HepG2 (cell line): ENCODE data around the gene NEDD8. TPM values are rescaled to one million over a fixed set of nuclear protein-coding genes. Genes with fewer than 3 reads are reported as not detected.
A peak's percentile ranks its signal among the peaks of the same experiment; 100 is the strongest.

Source experiments
- AHDC1 ChIP-seq: sonication (generic); formaldehyde crosslinking; IDR thresholded peaks from 2 replicates; pipeline ENCODE4 v1.5.1; 2020; ENCODE audit warnings: mild to moderate bottlenecking, missing genetic modification reagents, borderline replicate concordance
- GATAD1 ChIP-seq: IDR thresholded peaks from 2 replicates; pipeline ENCODE4 v1.6.1; 2016; ENCODE audit warnings: missing genetic modification reagents, missing compliant biosample characterization
- RAD51 ChIP-seq: fragments of 450-650 bp; IDR thresholded peaks from 2 replicates; pipeline ENCODE4 v1.6.1; 2016; ENCODE audit warnings: borderline replicate concordance
- SALL1 ChIP-seq: sonication (generic); formaldehyde crosslinking; IDR thresholded peaks from 2 replicates; pipeline ENCODE4 v1.8.0; 2022; ENCODE audit warnings: mild to moderate bottlenecking, missing genetic modification reagents
- SOX6 ChIP-seq, 2 experiments: fragments of 450-650 bp in 1 of 2; sonication (generic) in 1 of 2; formaldehyde crosslinking in 1 of 2; IDR thresholded peaks; 2 replicates each; pipeline versions ENCODE4 v1.4.0 to v1.6.1; 2017 to 2020; ENCODE audit warnings: antibody characterized with exemption in 1 of 2, mild to moderate bottlenecking in 1 of 2, missing genetic modification reagents in 1 of 2
- ZBTB49 ChIP-seq: sonication (generic); formaldehyde crosslinking; IDR thresholded peaks from 2 replicates; pipeline ENCODE4 v1.4.0; 2020; ENCODE audit warnings: missing genetic modification reagents, borderline replicate concordance
- ZNF274 ChIP-seq: sonication (generic); formaldehyde crosslinking; IDR thresholded peaks from 2 replicates; pipeline ENCODE4 v1.5.1; 2020; ENCODE audit warnings: mild to moderate bottlenecking, missing genetic modification reagents
- ZNF30 ChIP-seq: sonication (generic); formaldehyde crosslinking; IDR thresholded peaks from 2 replicates; pipeline ENCODE4 v1.5.0; 2020; ENCODE audit warnings: mild to moderate bottlenecking, missing genetic modification reagents
- ZNF614 ChIP-seq: IDR thresholded peaks from 2 replicates; pipeline ENCODE4 v1.6.1; 2018; ENCODE audit warnings: missing biosample characterization, missing genetic modification reagents, inconsistent platforms, borderline replicate concordance
- polyA plus RNA-seq, 8 experiments: library from polyadenylated mRNA; depleted of rRNA in 3 of 8; stranded (reverse) in 7 of 8; unstranded in 1 of 8; fragments of >200 nt; fragmentation: Illumina TruSeq in 4 of 8; extraction: Trizol in 4 of 8; gene quantifications; 2 replicates each; pipeline versions ENCODE4 v1.2.1 to v1.2.3, GENCODE V29; 2011 to 2016; ENCODE audit warnings: low read depth in 4 of 8, missing spikeins in 1 of 8, mixed read lengths in 1 of 8; ENCODE audit not compliant: insufficient read depth in 1 of 8
- total RNA-seq, 5 experiments: library from RNA; depleted of rRNA; stranded (reverse); fragments of >200 nt; fragmentation: Illumina TruSeq; extraction: Trizol; gene quantifications; 2 replicates each; pipeline ENCODE4 v1.2.3, GENCODE V29; 2016; ENCODE audit warnings: low read depth in 1 of 5
- TF ChIP-seq, protein P1 (sequence below): IDR thresholded peaks from 2 replicates; pipeline ENCODE4 v1.6.1; 2016; ENCODE audit warnings: low read depth, control low read depth
- TF ChIP-seq, protein P2 (sequence below): sonication (generic); formaldehyde crosslinking; IDR thresholded peaks from 2 replicates; pipeline ENCODE4 v1.5.1; 2020; ENCODE audit warnings: missing genetic modification reagents, mild to moderate bottlenecking, borderline replicate concordance
- TF ChIP-seq, protein P3 (sequence below): sonication (generic); formaldehyde crosslinking; IDR thresholded peaks from 2 replicates; pipeline ENCODE4 v1.4.0; 2020; ENCODE audit warnings: mild to moderate bottlenecking, missing genetic modification reagents

NEDD8 gene
- total and polyA plus RNA-seq, 2 of the 13 experiments (the other 11 are each of a cell fraction or from before 2014, with no cell fraction given), result 535 to 713 TPM

DNA sequence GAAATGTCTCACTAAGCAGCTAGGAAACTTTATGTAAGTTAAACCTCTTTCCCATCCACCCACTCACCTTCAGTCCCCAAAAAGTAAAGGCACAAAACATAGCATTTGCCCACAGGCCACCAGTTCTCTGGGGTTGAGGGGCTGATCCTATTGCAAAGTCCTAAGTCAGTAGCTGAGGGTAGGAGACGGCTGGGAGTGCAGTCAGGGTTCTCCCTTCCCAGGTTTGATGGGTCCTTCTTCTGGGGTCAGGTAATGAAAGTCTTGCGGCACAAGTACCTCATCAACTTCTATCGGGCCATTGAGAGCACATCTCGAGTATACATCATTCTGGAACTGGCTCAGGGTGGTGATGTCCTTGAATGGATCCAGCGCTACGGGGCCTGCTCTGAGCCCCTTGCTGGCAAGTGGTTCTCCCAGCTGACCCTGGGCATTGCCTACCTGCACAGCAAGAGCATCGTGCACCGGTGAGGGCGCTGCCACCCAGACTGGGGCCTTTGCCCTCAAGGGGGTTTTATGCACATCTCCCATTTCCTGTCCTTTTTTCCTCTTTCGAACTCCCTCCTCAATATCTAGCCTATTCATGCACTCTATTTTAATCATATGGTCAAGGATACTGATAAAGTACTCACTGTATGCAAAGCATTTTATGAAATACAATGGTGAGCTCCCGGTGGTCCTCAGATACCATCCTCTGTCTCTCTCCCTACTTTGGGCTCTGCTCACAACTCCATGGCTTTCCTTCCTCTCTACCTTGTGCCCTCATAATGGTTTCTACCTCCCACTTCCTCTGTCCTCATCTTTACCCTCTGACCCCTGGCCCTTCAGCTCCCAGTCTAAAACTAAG, 25.7 kb downstream of the NEDD8 start (continued):
- TF ChIP-seq SALL1 (CRISPR knock-in tag) (no peak), GATAD1 (CRISPR knock-in tag) (no peak), ZBTB49 (no peak), SOX6 (IDR thresholded peaks at IDR 0.05) (no peak), SOX6 (CRISPR knock-in tag; IDR thresholded peaks at IDR 0.05) (peak; percentile 18; the same call in 1 of the 2 replicates), ZNF274 (CRISPR knock-in tag) (0 out of 2 replicates have a peak, but pooled peaks have one; percentile 11), AHDC1 (no peak), ZNF30 (no peak), RAD51 (0 out of 2 replicates have a peak, but pooled peaks have one; percentile 16), ZNF614 (CRISPR knock-in tag) (no peak)
- TF ChIP-seq, protein P1, sequence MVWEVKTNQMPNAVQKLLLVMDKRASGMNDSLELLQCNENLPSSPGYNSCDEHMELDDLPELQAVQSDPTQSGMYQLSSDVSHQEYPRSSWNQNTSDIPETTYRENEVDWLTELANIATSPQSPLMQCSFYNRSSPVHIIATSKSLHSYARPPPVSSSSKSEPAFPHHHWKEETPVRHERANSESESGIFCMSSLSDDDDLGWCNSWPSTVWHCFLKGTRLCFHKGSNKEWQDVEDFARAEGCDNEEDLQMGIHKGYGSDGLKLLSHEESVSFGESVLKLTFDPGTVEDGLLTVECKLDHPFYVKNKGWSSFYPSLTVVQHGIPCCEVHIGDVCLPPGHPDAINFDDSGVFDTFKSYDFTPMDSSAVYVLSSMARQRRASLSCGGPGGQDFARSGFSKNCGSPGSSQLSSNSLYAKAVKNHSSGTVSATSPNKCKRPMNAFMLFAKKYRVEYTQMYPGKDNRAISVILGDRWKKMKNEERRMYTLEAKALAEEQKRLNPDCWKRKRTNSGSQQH (CRISPR knock-in tag), result no peak
- TF ChIP-seq, protein P2, sequence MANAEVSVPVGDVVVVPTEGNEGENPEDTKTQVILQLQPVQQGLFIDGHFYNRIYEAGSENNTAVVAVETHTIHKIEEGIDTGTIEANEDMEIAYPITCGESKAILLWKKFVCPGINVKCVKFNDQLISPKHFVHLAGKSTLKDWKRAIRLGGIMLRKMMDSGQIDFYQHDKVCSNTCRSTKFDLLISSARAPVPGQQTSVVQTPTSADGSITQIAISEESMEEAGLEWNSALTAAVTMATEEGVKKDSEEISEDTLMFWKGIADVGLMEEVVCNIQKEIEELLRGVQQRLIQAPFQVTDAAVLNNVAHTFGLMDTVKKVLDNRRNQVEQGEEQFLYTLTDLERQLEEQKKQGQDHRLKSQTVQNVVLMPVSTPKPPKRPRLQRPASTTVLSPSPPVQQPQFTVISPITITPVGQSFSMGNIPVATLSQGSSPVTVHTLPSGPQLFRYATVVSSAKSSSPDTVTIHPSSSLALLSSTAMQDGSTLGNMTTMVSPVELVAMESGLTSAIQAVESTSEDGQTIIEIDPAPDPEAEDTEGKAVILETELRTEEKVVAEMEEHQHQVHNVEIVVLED, result no peak
- TF ChIP-seq, protein P3, sequence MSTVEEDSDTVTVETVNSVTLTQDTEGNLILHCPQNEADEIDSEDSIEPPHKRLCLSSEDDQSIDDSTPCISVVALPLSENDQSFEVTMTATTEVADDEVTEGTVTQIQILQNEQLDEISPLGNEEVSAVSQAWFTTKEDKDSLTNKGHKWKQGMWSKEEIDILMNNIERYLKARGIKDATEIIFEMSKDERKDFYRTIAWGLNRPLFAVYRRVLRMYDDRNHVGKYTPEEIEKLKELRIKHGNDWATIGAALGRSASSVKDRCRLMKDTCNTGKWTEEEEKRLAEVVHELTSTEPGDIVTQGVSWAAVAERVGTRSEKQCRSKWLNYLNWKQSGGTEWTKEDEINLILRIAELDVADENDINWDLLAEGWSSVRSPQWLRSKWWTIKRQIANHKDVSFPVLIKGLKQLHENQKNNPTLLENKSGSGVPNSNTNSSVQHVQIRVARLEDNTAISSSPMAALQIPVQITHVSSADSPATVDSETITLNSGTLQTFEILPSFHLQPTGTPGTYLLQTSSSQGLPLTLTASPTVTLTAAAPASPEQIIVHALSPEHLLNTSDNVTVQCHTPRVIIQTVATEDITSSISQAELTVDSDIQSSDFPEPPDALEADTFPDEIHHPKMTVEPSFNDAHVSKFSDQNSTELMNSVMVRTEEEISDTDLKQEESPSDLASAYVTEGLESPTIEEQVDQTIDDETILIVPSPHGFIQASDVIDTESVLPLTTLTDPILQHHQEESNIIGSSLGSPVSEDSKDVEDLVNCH (CRISPR knock-in tag), result no peak
